ENCODE data around the gene EDEM2.
"Not testable (repeated sequence)": the region's sequence is repeated elsewhere in the genome, so short reads cannot be mapped to it uniquely, and the experiment has no call there.

The EDEM2 gene

DNA sequence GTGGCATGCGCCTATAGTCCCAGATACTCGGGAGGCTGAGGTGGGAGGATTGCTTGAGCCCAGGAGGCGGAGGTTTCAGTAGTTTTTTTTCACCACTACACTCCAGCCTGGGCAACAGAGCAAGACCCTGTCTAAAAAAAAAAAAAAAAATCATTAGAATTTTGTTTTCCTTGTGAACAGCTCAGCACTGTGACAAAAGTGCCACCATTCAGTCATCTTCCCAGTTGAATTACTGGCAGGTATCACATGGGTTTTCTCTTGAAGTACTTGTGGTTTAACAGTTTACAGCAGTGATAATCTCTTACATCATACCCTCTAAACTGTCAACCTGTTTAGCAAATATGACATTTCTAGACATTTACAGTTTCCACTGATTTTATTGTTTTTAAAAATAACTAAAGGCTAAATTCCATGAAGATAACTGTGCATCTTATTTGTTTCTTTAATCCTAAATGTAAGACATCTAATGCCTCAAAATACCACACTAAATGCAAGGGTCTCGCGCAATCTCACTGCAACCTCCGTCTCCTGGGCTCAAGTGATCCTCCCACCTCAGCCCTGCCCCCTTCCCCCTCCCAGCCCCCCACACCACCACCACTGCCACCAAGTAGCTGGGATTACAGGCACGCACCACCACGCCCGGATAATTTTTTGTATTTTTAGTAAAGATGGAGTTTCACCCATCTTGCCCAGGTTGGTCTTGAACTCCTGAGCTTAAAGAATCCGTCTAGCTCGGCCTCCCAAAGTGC, 61.5 kb downstream of the EDEM2 start:
- DNase-seq = no peak

DNA sequence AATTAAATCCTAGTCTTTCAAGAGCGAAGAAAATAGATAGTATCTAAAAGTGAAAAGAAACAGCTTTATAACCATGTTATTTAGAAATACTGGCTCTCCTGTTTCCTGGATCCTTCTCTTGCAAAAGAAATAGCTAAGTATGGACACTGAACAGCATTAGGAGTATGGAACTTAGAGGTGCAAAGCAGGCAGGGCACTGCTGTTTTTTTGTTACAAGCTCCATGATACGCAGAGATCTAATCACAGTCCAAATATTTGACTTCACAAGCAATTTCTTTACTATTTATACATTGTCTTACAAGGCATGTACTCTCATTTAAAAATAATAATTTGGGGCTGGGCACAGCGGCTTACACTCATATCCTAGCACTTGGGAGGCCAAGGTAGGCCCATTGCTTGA, 62.1 kb downstream of the EDEM2 start:
- DNase-seq = no peak

DNA sequence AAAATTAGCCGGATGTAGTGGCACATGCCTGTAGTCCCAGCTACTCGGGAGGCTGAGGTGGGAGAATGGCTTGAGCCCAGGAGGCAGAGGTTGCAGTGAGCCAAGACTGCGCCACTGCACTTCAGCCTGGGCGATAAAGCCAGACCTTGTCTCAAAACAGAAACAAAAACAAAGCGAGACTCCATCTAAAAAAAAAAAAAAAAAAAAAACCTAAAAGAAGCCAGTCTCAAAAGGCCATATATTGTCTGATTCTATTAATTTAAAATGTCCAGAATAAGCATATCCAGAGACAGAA, 66.8 kb downstream of the EDEM2 start:
- not testable (repeated sequence) for DNase-seq

DNA sequence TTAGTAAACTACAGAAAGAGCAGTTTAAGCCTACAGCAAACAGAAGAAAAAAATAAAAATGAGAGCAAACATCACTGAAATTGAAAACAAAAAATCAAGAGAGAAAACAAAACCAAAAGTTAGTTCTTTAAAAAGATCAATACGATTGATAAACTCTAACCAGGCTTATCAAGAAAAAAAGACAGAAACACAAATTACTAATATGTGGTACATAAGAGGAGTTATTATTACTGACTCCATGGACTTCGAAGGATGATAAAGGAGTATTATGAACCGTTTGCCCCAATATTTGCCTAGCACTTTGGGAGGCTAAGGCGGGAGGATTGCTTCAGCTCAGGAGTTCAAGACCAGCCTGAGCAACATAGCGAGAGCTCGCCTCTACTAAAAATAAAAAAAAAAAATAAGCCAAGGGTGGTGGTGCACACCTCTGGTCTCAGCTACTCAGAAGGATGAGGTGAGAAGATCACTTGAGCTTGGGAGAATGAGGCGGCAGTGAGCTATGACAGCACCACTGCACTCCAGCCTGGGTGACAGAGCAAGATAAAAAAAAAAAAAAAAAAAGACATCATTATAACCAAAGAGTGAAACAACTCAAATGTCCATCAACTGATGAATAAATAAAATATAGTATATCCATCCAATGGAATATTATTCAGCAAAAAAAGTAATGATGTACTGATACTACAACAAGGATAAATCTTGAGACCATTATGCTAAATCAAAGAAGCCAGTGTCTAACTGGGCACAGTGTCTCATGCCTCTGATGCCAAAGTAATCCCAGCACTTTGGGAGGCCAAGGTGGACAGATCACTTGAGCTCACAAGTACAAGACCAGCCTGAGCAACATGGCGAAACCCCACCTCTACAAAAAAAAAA, 67.4 kb downstream of the EDEM2 start:
- no peak for DNase-seq

DNA sequence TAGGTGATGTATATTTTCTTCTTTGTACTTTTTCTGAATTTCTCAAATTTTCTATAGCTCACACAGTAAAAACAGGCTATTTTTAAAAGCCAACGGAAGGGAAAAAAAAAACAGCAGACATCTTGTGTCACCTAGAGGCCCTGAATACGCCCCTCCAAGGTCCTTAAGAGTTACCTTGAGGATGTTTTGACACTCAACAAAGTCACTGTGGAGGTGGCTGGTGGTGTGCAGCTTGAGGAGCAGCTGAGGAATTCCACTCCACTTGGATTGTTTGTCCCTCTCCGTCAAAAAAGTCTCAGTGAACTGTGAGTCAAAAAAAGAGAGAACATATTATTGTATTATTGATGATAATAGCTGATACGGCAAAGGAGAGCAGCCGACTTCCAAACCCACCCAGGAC, 69.3 kb downstream of the EDEM2 start:
- no peak for DNase-seq

DNA sequence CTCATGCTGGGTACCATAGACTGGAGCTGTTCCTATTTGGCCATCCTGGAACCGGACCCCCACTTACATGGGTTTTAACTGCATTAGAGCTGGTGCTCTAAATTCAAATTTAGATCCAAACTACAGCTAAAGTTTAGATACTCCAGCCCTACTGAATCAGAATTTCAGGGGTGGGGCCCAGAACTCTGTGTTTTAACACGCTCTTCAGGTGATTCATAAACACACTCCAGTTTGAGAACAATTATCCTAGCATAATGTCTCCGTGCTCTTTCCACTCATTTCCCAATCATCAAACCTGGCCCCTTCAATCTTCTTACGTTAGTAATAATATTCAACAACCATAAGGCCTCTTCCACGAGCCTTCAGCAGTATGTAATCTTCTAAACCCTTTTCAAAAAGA, 69.8 kb downstream of the EDEM2 start:
- no peak for DNase-seq

DNA sequence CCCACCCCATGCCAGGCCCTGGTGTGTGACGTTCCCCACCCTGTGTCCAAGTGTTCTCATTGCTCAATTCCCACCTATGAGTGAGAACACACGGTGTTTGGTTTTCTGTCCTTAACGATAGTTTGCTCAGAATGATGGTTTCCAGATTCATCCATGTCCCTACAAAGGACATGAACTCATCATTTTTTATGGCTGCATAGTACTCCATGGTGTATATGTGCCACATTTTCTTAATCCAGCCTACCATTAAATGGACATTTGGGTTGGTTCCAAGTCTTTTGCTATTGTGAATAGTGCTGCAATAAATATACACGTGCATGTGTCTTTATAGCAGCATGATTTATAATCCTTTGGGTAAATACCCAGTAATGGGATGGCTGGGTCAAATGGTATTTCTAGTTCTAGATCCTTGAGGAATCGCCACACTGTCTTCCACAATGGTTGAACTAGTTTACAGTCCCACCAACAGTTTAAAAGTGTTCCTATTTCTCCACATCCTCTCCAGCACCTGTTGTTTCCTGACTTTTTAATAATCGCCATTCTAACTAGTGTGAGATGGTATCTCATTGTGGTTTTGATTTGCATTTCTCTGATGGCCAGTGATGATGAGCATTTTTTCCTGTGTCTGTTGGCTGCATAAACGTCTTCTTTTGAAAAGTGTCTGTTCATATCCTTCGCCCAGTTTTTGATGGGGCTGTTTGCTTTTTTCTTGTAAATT, 75.5 kb downstream of the EDEM2 start:
- not testable (repeated sequence) for DNase-seq

DNA sequence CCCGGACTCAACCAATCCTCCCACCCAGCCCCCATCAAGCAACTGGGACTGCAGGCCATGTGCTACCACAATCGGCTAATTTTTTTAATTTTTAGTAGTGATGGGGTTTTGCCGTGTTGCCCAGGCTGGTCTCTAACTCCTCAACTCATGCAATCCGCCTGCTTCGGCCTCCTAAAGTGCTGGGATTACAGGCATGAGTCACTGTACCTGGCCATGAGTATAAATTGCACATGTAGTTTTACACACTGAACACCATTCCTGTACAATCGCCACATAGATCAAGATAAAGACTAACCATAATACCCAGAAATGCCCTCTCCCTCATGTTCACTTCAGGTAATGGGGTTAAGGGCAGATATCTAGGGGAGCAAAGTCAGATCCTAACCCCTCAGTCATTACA, 80.9 kb downstream of the EDEM2 start:
- no peak for DNase-seq

Measured in GDM1 (cell line).